Tracheal epithelial cell (primary cell): ENCODE data around the gene SNX6. TPM values are rescaled to one million over a fixed set of nuclear protein-coding genes. Genes with fewer than 3 reads are reported as not detected.

Experiments used
- total RNA-seq: library from RNA; depleted of rRNA; stranded (reverse); fragments of >200 nt; gene quantifications from 2 replicates; pipeline ENCODE4 v1.2.1, GENCODE V29; 2014

Gene SNX6
- total RNA-seq: 165 and 171 TPM in 2 replicates

DNA sequence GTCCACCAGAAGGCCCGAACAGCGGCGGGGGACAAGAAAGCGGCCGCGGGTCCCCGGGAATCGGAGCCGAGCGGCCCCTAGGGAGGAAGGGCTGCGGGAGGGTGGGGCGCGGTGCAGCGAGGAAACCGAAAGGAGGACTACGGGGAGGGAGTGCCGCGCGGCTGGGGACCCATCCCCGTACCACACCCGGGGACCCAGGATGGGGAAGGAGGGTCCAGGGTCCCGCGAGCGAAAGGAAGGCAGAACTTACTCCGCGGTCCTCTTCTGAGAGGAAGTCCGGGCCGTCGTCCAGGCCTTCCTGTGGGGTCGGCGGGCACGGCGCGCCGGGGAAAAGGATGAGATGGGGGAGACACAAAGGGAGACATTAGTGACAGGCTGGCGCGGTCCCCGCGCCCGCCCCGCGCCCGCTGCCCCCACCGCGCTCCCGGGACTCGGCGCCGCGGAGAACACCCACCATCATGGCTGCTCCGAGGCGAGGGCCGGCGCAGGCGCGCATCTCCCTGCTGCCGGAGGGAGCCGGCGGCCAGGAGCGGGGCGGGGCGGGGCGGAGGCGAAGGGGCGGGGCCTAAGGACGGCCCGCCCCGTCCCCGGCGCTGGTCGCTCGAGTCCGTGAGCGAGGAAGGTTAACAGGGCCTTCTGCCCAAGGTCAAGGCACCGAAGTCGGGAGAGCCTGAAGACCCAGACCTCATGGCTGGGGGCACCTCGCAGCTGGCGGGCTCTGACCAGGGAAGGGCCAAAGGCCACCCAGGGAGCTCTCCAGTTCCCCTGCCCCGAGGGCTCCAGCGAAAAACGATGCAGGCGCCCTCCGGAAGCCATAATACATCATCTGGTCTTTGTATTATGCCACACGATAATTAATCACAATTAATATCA lies at the start of gene SNX6:
Gene SNX6 (minus strand): TSS at position 492 of the 873 bp plus-strand sequence. CDS start 32 bp downstream, at position 460.

GRCh38 chr14:34539407-34540180 lies 90.4 kb downstream of the SNX6 start, which contains the start of gene EAPP:
TSS of gene EAPP (minus strand) at chr14:34539701. CDS start at chr14:34539628, 73 bp downstream.

Other genes with a start within 250 kb of the SNX6 start
- 9.2 and 10.4 TPM in 2 replicates for gene SPTSSA, start 167.9 kb downstream of the SNX6 start, total RNA-seq
- 36.1 and 41.3 TPM in 2 replicates for gene EAPP, start 90.4 kb downstream of the SNX6 start, total RNA-seq
- 18.3 and 19.8 TPM in 2 replicates for gene CFL2, start 84.4 kb upstream of the SNX6 start, total RNA-seq
- gene BAZ1A, start 245.2 kb upstream of the SNX6 start, total RNA-seq: 51.6 and 66.5 TPM in 2 replicates